ENCODE measurements around the gene SHISA8. TPM values are rescaled to one million over a fixed set of nuclear protein-coding genes. Genes with fewer than 3 reads are reported as not detected.
"Not testable (repeated sequence)": the region's sequence is repeated elsewhere in the genome, so short reads cannot be mapped to it uniquely, and the experiment has no call there.

Gene SHISA8
- total and polyA plus RNA-seq, 4 experiments from 2014 or later: not detected

GRCh38 chr22:41949297-41949965 is 34.6 kb upstream of the SHISA8 start:
- CTCF ChIA-PET (ENCODE audit: partially characterized antibody): interaction anchor here (0.7 to 1.4 kb wide), 2 partner anchors 9 to 150 kb away, joined by 3 to 7 read pairs; no protein-coding TSS in a partner anchor
- H3K9me3 ChIP-seq (ENCODE audit: control insufficient read depth in 1 of 2, low read length in 2 of 2): no peaks in the 10 kb centered on the region
- Mint-ChIP-seq H3K4me3 (no peak overlapping the region), H3K27me3 (no peaks in the 10 kb centered on the region), H3K4me1 (peaks cover 4 to 22% (median 12%) of the 10 kb centered on the region in 4 donors), H3K36me3 (peaks cover 0 to 2% of the 10 kb centered on the region in 2 donors), H3K9me3 (no peaks in the 10 kb centered on the region), H3K27ac (peak overlapping the region in 2 of 7 donors; percentile 19)
- no peak for DNase-seq
- peaks cover 14% of the 10 kb centered on the region for H3K4me1 ChIP-seq (ENCODE audit: insufficient read depth, low read length)
- POLR2A ChIA-PET (ENCODE audit: partially characterized antibody): interaction anchor here (1.2 kb wide), 1 partner anchor 9 kb away, joined by 5 read pairs; no protein-coding TSS in a partner anchor
- intact Hi-C loops (cut with micrococcal nuclease): no loop called here
- no peak overlapping the region for H3K4me3 ChIP-seq (ENCODE audit: low read length in 2 of 2)
- no peaks in the 10 kb centered on the region for H3K27me3 ChIP-seq (ENCODE audit: insufficient read depth, low read length)
- H3K27ac ChIP-seq (ENCODE audit: low read depth, low read length): no peak overlapping the region
- H3K36me3 ChIP-seq (ENCODE audit: insufficient read depth, low read length): no peaks in the 10 kb centered on the region

- H3K4me3 ChIP-seq (ENCODE audit: low read length in 2 of 2); H3K36me3 Mint-ChIP-seq; H3K27me3 ChIP-seq (ENCODE audit: insufficient read depth, low read length); DNase-seq; intact Hi-C loops (cut with micrococcal nuclease); H3K27ac ChIP-seq (ENCODE audit: low read depth, low read length); H3K9me3 Mint-ChIP-seq; H3K4me3 Mint-ChIP-seq; H3K27me3 Mint-ChIP-seq; H3K36me3 ChIP-seq (ENCODE audit: insufficient read depth, low read length); POLR2A ChIA-PET (ENCODE audit: partially characterized antibody); H3K9me3 ChIP-seq (ENCODE audit: control insufficient read depth in 1 of 2, low read length in 2 of 2): not testable (repeated sequence)
- Mint-ChIP-seq H3K4me1 (peaks cover 4 to 25% (median 12%) of the 10 kb centered on the region in 4 donors), H3K27ac (peak overlapping the region in 1 of 7 donors; percentile 19)
- H3K4me1 ChIP-seq (ENCODE audit: insufficient read depth, low read length): peaks cover 14% of the 10 kb centered on the region
- CTCF ChIA-PET (ENCODE audit: partially characterized antibody): interaction anchor here (1.3 to 1.4 kb wide), 2 partner anchors 7 to 8 kb away, joined by 4 to 7 read pairs; no protein-coding TSS in a partner anchor
Measured at GRCh38 chr22:41948928-41949296, 34.0 kb upstream of the SHISA8 start.

DNA sequence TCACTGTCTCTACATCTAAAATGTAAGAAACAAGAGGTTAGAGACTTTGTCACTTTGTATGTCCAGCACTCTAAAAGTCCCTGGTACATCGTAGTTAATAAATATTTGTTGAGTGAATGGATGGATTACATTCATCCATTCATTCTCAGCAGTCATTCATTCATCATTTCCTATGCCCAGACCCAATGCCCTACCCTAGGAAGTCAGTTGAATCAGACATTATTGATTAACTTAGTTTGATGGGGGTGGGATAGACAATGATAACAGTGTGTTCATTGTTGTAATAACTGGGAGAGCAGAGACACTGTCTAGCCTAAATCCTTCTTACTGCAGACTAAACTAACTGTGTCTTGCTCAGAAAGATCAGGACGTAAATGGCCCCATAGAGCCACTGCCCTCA is 33.3 kb upstream of the SHISA8 start:
- peak overlapping the region in 1 of 8 donors; percentile 92 for H3K4me3 Mint-ChIP-seq
- peaks cover 14% of the 10 kb centered on the region for H3K4me1 ChIP-seq (ENCODE audit: insufficient read depth, low read length)

DNA sequence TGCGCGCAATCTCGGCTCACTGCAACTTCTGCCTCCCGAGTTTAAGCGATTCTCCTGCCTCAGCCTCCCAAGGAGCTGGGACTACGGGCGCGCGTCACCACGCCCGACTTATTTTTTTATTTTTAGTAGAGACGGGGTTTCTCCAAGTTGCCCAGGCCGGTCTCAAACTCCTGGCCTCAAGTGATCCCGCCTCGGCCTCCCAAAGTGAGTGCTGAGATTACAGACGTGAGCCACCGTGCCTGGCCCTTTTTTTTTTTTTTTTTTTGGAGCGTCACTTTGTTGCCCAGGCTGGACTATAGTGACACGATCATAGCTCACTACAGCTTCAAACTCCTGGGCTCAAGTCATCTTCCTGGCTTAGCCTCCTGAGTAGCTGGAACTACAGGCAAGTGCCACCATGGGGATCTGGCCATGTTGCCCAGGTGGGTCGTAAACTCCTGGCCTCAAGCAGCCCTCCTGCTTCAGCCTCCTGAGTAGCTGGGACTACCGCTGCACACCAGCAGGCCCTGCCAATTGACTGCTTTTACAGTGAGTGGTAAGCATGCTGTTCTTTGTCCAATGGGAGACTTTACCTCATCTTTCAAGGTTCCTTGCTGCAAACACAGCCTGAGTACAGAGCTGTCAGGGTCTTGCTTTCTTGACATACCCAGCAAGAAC is 32.7 kb upstream of the SHISA8 start:
- Histone ChIP-seq H3K27ac (ENCODE audit: low read depth, low read length) (peak overlapping the region; percentile 53), H3K9me3 (ENCODE audit: control insufficient read depth in 1 of 2, low read length in 2 of 2) (no peaks in the 10 kb centered on the region), H3K4me1 (ENCODE audit: insufficient read depth, low read length) (peaks cover 14% of the 10 kb centered on the region), H3K4me3 (ENCODE audit: low read length in 2 of 2) (peak overlapping the region; percentile 84 to 87), H3K36me3 (ENCODE audit: insufficient read depth, low read length) (no peaks in the 10 kb centered on the region), H3K27me3 (ENCODE audit: insufficient read depth, low read length) (no peaks in the 10 kb centered on the region)
- POLR2A ChIA-PET (ENCODE audit: partially characterized antibody): interaction anchor here (0.7 to 2.7 kb wide), 12 partner anchors 22 to 497 kb away, joined by 4 to 16 read pairs (median 9); partner anchors contain the start of genes CCDC134, SMDT1, SNU13 and SREBF2
- peaks cover 0 to 2% of the 10 kb centered on the region in 2 donors for H3K36me3 Mint-ChIP-seq
- no peaks in the 10 kb centered on the region for H3K9me3 Mint-ChIP-seq
- peaks cover 4 to 28% (median 12%) of the 10 kb centered on the region in 4 donors for H3K4me1 Mint-ChIP-seq
- H3K27ac Mint-ChIP-seq: peak overlapping the region in 5 of 7 donors; percentile 87 to 91 (median 89)
- no peak for DNase-seq
- intact Hi-C loops (cut with micrococcal nuclease): no loop called here
- CTCF ChIA-PET (ENCODE audit: partially characterized antibody): interaction anchor here (0.6 to 2.7 kb wide), 10 partner anchors 9 to 281 kb away, joined by 3 to 17 read pairs (median 4); no protein-coding TSS in a partner anchor
- H3K4me3 Mint-ChIP-seq: peak overlapping the region; percentile 89 to 97 (median 92)
- no peaks in the 10 kb centered on the region for H3K27me3 Mint-ChIP-seq

More for the DNA sequence above, 33.3 kb upstream of the SHISA8 start:
- no peak for DNase-seq
- H3K36me3 ChIP-seq (ENCODE audit: insufficient read depth, low read length): no peaks in the 10 kb centered on the region
- POLR2A ChIA-PET (ENCODE audit: partially characterized antibody): interaction anchor here (1.9 to 2.7 kb wide), 3 partner anchors 132 to 259 kb away, joined by 11 to 16 read pairs (median 11); partner anchors contain the start of genes CCDC134, SMDT1 and SNU13
- H3K27ac ChIP-seq (ENCODE audit: low read depth, low read length): no peak overlapping the region
- H3K9me3 ChIP-seq (ENCODE audit: control insufficient read depth in 1 of 2, low read length in 2 of 2): no peaks in the 10 kb centered on the region
- H3K27me3 Mint-ChIP-seq: no peaks in the 10 kb centered on the region
- no peaks in the 10 kb centered on the region for H3K27me3 ChIP-seq (ENCODE audit: insufficient read depth, low read length)
- H3K4me1 Mint-ChIP-seq: peaks cover 4 to 28% (median 12%) of the 10 kb centered on the region in 4 donors
- CTCF ChIA-PET (ENCODE audit: partially characterized antibody): interaction anchor here (0.6 to 1.3 kb wide), 3 partner anchors 8 to 230 kb away, joined by 3 to 4 read pairs (median 4); no protein-coding TSS in a partner anchor
- intact Hi-C loops (cut with micrococcal nuclease): no loop called here
- no peaks in the 10 kb centered on the region for H3K9me3 Mint-ChIP-seq
- peak overlapping the region in 1 of 7 donors; percentile 13 for H3K27ac Mint-ChIP-seq
- H3K4me3 ChIP-seq (ENCODE audit: low read length in 2 of 2): no peak overlapping the region
- H3K36me3 Mint-ChIP-seq: peaks cover 0 to 2% of the 10 kb centered on the region in 2 donors

GRCh38 chr22:41946629-41947423 is 32.0 kb upstream of the SHISA8 start, which contains the start of gene CENPM:
CENPM (minus strand) TSS chr22:41947152; CDS start chr22:41947076, 76 bp downstream.
- Histone ChIP-seq H3K27ac (ENCODE audit: low read depth, low read length) (peak within 1 kb of the TSS; percentile 53), H3K36me3 (ENCODE audit: insufficient read depth, low read length) (no peaks in the 10 kb centered on the region), H3K27me3 (ENCODE audit: insufficient read depth, low read length) (no peaks in the 10 kb centered on the region), H3K4me3 (ENCODE audit: low read length in 2 of 2) (peak within 1 kb of the TSS; percentile 84 to 87), H3K4me1 (ENCODE audit: insufficient read depth, low read length) (peaks cover 14% of the 10 kb centered on the region), H3K9me3 (ENCODE audit: control insufficient read depth in 1 of 2, low read length in 2 of 2) (no peaks in the 10 kb centered on the region)
- ChIA-PET CTCF (ENCODE audit: partially characterized antibody) (interaction anchor here (0.8 to 2.7 kb wide), 9 partner anchors 10 to 498 kb away, joined by 3 to 17 read pairs (median 5); no protein-coding TSS in a partner anchor), POLR2A (ENCODE audit: partially characterized antibody) (interaction anchor here (0.6 to 2.7 kb wide), 19 partner anchors 18 to 887 kb away, joined by 4 to 16 read pairs (median 5); partner anchors contain the start of genes CCDC134, SMDT1, SNU13 and SREBF2)
- DNase-seq: peak; percentile 84 to 88 (median 86)
- H3K4me1 Mint-ChIP-seq: peaks cover 4 to 29% (median 12%) of the 10 kb centered on the region in 4 donors
- peak within 1 kb of the TSS; percentile 82 to 94 (median 89) for H3K27ac Mint-ChIP-seq
- intact Hi-C loops (cut with micrococcal nuclease): loop anchor here (1.0 kb wide), 1 partner anchor 10 kb away; no protein-coding TSS in a partner anchor
- peaks cover 0 to 2% of the 10 kb centered on the region in 2 donors for H3K36me3 Mint-ChIP-seq
- H3K27me3 Mint-ChIP-seq: no peaks in the 10 kb centered on the region
- H3K4me3 Mint-ChIP-seq: peak within 1 kb of the TSS; percentile 89 to 97 (median 92)
- H3K9me3 Mint-ChIP-seq: no peaks in the 10 kb centered on the region

GRCh38 chr22:41943661-41944209 is 28.9 kb upstream of the SHISA8 start:
- Histone ChIP-seq H3K4me3 (ENCODE audit: low read length in 2 of 2) (no peak overlapping the region), H3K27me3 (ENCODE audit: insufficient read depth, low read length) (no peaks in the 10 kb centered on the region), H3K9me3 (ENCODE audit: control insufficient read depth in 1 of 2, low read length in 2 of 2) (no peaks in the 10 kb centered on the region), H3K27ac (ENCODE audit: low read depth, low read length) (no peak overlapping the region), H3K36me3 (ENCODE audit: insufficient read depth, low read length) (no peaks in the 10 kb centered on the region), H3K4me1 (ENCODE audit: insufficient read depth, low read length) (peaks cover 37% of the 10 kb centered on the region)
- H3K4me3 Mint-ChIP-seq: peak overlapping the region in 3 of 8 donors; percentile 10 to 79 (median 45)
- POLR2A ChIA-PET (ENCODE audit: partially characterized antibody): interaction anchor here (1.0 to 1.2 kb wide), 4 partner anchors 42 to 255 kb away, joined by 3 to 6 read pairs (median 4); partner anchors contain the start of genes SNU13 and SREBF2
- H3K36me3 Mint-ChIP-seq: peaks cover 0 to 9% of the 10 kb centered on the region in 2 donors
- H3K4me1 Mint-ChIP-seq: peaks cover 27 to 60% (median 40%) of the 10 kb centered on the region in 4 donors
- no peak for DNase-seq
- H3K27ac Mint-ChIP-seq: peak overlapping the region in 5 of 7 donors; percentile 36 to 81 (median 57)
- CTCF ChIA-PET (ENCODE audit: partially characterized antibody): interaction anchor here (0.7 to 6.8 kb wide), 8 partner anchors 18 to 246 kb away, joined by 3 to 143 read pairs (median 8); partner anchors contain the start of genes MEI1 and TNFRSF13C
- peaks cover 0 to 9% (median 0%) of the 10 kb centered on the region in 8 donors for H3K9me3 Mint-ChIP-seq
- intact Hi-C loops (cut with micrococcal nuclease): loop anchor here (5.0 kb wide), 1 partner anchor 476 kb away; the partner anchor contains the start of genes ACO2 and PHF5A
- no peaks in the 10 kb centered on the region for H3K27me3 Mint-ChIP-seq
